HG03432 (cell line): ENCODE measurements around the gene ITSN2.

Source experiments
- ATAC-seq: cut with Tn5 transposase; IDR thresholded peaks from one replicate; pipeline ENCODE4 v1.9.1; 2021; ENCODE audit warnings: mild to moderate bottlenecking, moderate library complexity; ENCODE audit not compliant: unreplicated experiment

Gene ITSN2

GRCh38 chr2:24337890-24338289 is 22.4 kb downstream of the ITSN2 start:
- ATAC-seq: no peak

DNA sequence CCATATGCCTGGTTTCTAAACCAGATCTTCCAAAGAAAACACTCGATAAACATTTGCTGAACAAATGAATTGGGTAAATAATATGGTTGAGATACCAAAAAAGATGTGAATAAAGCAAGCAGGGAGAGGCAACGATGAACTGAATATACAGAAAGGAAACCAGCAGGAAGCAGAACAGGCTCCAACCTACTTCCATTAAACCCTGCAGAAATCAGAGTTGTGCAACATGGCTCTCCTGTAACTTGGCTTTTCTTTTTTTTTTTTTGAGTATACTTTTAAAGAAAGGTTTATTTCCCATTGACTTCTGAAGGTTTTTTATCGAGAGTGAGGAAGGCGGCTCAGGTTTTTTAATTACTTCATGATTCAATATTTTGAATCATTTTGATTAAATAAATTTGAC is 23.5 kb downstream of the ITSN2 start:
- ATAC-seq: no peak

DNA sequence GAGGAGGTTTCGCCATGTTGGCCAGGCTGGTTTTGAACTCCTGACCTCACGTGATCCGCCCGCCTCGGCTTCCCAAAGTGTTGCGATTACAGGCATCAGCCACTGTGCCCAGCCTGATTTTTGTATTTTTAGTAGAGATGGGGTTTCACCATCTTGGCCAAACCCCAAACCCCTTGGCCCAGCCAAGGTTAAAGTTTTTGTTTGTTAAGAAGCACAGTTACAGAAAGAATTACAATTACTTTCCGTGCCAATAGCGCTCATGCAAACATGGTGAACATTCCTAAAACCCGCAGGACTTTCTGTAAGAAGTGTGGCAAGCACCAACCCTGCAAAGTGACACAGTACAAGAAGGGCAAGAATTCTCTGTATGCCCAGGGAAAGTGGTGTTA is 26.1 kb downstream of the ITSN2 start:
- no peak for ATAC-seq

DNA sequence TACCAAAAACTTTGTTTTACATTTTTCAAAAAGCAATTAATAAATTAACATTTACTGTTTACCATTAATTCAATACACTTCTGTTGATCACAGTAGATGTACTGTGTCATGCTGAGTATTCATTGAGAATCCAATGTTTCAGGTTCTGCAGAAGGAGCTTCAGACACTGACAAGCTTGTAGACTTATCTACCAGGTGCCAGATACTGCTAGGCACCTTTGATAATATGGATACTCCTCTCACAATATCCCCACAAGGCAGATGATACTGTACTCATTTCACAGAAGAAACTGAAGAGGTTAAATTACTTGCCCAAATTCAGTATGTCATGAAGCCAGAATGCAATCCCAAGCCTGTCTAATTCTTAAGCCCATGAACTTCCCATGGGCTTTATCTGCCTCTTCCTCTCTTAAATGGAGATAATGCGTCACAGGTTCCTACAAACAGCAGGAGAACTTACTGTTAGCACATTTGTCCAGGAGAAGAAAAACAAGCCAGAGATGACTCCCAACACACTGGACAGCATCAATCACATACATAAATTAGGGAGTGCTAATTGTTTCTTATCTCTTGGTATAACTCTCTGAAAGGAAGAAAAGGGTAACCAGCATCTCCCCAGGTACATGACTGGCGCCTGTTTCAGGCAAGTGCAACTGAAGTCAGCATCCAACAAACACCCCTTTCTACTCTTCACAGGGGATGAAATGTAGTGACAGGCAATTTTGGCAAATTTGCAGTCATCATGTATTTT is 27.4 kb downstream of the ITSN2 start:
- no peak for ATAC-seq

GRCh38 chr2:24330161-24330560 is 30.2 kb downstream of the ITSN2 start:
- peak; percentile 35 for ATAC-seq

- peak; percentile 56 for ATAC-seq
These were observed 30.6 kb downstream of the ITSN2 start for GRCh38 chr2:24329700-24330099.

- ATAC-seq: no peak
These were observed 32.3 kb downstream of the ITSN2 start for GRCh38 chr2:24328010-24328409.

GRCh38 chr2:24317491-24317920 is 42.8 kb downstream of the ITSN2 start:
- ATAC-seq: no peak

DNA sequence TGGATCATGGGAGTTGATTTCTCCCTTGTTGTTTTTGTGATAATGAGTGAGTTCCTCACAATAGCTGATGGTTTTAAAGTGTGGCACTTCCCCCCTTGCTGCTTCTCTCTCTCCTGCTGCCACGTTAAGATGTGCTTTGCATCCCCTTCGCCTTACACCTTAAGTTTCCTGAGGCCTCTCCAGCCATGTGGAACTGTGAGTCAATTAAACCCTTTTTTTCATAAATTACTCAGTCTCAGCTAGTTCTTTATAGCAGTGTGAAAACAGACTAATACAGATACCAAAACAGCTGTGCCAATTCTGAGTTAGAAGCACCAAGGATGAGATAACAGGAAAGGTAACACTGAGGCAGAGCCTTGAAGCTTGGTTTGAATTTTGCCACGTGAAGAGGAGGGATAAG is 44.7 kb downstream of the ITSN2 start:
- peak; percentile 78 for ATAC-seq

DNA sequence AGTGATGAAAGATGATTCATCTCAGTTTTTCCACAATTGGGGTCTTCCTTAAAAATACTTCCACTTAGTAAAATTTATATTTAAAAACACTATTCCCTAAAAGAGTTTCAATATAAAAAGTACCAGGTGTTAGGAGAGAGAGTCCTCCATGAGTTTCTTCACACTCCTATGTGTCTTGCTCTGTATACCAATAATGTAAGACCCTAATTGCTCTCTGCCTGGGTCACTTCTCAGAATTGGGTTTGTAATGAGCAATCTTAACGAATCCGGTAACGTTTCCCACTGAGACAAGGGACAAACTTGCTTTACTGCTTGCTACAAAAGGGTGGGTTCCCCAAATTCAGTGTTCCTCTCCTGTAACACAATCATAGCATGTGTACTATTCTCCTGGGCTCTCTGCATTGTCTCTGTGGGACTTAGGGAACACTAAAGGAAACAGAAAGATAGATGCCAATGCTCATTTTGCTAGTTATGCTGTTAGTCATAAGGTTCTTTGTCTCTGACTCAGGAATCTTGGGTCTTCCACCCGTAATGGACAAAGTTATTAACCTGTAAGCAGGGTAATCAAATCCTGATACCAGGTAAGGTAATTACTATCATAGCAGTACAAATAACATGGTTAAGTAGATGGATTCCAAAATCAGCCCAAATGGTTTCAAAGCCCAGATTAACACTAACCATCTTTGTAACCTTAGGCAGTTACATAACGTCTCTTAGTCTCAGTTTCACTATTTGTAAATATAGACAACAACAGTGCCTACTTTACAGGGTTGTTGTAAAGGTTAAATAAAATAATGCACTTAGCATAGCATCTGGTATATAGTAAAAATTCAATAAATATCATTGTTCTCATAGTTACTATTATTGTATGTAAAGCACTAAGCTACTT is 46.3 kb downstream of the ITSN2 start:
- ATAC-seq: peak; percentile 48

- ATAC-seq: no peak
These were observed 52.4 kb downstream of the ITSN2 start for GRCh38 chr2:24307961-24308360.

DNA sequence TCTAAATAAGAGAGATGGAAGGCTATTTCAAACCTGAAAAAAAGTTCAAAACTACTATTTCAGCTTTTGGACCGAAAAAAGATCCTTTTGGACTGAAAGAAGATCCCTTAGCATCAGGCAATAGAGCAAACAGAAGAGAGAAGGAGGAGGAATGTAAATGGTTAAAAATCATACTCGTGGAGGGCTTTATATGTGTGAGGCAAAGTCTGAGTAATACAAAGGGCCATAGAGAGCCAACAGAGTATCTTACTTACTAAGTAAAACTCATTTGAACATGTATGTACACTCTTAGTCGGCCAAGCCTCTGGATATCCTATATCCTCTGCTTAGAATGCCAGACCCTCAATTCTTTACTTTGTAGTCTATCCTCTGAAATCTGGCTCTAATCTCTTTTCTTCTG is 55.7 kb downstream of the ITSN2 start:
- no peak for ATAC-seq

DNA sequence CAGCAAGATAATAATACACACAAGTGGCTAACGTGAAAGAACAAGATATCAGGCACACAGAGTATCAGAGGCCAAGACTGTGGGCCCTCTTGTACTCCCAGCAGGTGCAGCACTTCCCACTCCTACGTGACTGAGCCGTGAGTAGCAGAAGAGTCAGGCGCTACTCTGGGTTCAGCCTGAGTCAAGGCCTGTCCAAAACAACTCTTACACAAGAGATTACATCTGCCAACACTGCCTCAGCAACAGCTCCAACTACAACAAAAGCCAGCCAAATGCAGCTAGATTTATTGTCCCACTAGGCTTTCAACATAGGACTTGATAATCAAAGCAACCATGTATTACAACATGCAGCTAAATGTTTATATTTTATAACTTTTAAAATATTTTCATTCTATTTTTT is 56.2 kb downstream of the ITSN2 start:
- ATAC-seq: no peak

- ATAC-seq: no peak
These were observed 58.7 kb downstream of the ITSN2 start for GRCh38 chr2:24301599-24301998.

GRCh38 chr2:24297663-24298062 is 62.7 kb downstream of the ITSN2 start:
- no peak for ATAC-seq

- no peak for ATAC-seq
These were observed 73.2 kb downstream of the ITSN2 start for GRCh38 chr2:24287171-24287570.

- ATAC-seq: no peak
These were observed 74.7 kb downstream of the ITSN2 start for GRCh38 chr2:24285484-24286152.

DNA sequence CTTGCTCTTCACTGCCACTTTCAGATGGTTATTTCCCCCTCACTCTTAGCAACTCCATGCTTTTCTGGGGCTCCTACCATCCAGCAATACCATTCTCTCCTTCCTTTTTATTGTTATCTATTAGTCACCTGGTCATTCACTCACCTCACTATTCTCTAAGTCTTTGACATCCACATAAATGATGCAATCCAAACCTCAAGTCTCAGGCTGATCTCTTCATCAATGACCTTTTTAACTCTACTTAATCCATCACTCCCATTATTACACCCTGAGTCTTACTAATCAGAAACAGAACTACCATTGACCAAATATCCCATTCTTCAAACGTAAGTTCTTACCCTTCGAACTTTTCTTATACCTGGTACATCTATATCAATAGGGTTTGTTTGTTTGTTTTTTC is 79.7 kb downstream of the ITSN2 start:
- ATAC-seq: no peak

DNA sequence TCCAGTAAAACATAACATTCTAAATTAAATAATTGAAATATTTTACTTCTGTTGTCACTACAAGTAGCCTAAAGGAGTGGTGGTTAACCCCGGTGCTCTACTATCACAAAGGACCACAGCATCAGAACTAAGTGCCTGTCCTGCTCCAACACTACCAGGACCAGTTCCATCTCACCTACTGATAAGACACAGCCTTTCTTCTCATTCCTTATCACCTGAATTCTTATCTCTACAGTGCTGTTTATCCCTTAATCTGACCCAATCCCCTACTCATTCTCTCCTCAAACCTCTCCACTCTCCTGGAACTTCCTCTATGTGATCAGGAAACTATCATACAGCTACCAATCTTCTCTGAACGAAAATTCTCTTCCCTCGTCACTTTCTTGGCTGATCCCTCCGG is 80.2 kb downstream of the ITSN2 start:
- no peak for ATAC-seq

DNA sequence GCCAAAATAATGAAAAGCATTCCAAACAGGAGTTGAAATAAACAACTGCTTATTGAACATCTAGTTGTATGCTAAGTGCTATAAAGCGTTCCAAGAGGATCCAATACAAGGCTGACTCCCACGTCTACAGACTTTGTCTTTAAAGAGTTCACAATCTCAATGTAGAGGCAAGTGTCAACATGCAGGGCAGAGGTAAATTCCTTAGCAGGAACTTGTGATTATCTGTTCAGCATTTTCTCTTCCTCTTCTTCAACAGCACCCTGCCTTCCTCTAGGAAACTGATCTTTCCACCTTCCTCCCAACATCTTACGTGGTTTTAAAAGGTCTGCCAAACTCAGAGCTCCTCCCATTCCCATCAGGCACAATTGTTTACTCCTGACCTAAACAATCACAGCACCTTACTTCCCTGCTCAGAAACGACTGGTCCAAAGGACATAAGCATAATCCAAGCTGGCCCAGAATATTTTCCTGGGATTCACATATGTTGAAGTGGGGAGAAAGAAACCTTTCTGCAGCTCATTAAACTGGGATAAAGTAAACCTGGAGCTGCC is 83.9 kb downstream of the ITSN2 start:
- no peak for ATAC-seq

GRCh38 chr2:24274809-24275208 is 85.5 kb downstream of the ITSN2 start:
- no peak for ATAC-seq
